GM23248 (cell line): ENCODE data around the gene DNAJC1. TPM values are rescaled to one million over a fixed set of nuclear protein-coding genes. Genes with fewer than 3 reads are reported as not detected.

ENCODE experiments used
- DNase-seq: peaks from one replicate; pipeline ENCODE4 v3.0.0-alpha.2; 2015
- H2AFZ ChIP-seq: fragments of 200-600 bp; sonication (generic); 2 replicates; pipeline ENCODE4 v1.6.1; 2016; ENCODE audit warnings: antibody characterized with exemption
- H3F3A ChIP-seq: fragments of 200-600 bp; sonication (generic); 2 replicates; pipeline ENCODE4 v1.6.1; 2016; ENCODE audit warnings: mild to moderate bottlenecking, antibody characterized with exemption, mixed run types; ENCODE audit not compliant: insufficient read depth
- H3K27ac ChIP-seq: fragments of 200-600 bp; sonication (generic); 2 replicates; pipeline ENCODE4 v1.5.1; 2016; ENCODE audit warnings: mild to moderate bottlenecking
- H3K27me3 ChIP-seq: fragments of 200-600 bp; sonication (generic); replicated peaks from 2 replicates; pipeline ENCODE4 v1.6.1; 2016; ENCODE audit warnings: mild to moderate bottlenecking; ENCODE audit not compliant: insufficient read depth
- H3K36me3 ChIP-seq: fragments of 200-600 bp; sonication (generic); 2 replicates; pipeline ENCODE4 v1.6.1; 2016; ENCODE audit warnings: low read depth, mild to moderate bottlenecking
- H3K4me1 ChIP-seq: fragments of 200-600 bp; sonication (generic); 2 replicates; pipeline ENCODE4 v1.6.1; 2016; ENCODE audit warnings: mild to moderate bottlenecking; ENCODE audit not compliant: insufficient read depth
- H3K4me2 ChIP-seq: fragments of 200-600 bp; sonication (generic); one replicate; pipeline ENCODE4 v1.6.1; 2016; ENCODE audit warnings: mild to moderate bottlenecking; ENCODE audit not compliant: unreplicated experiment
- H3K4me3 ChIP-seq: fragments of 200-600 bp; sonication (generic); 2 replicates; pipeline ENCODE4 v1.5.1; 2016; ENCODE audit warnings: mild to moderate bottlenecking
- H3K79me2 ChIP-seq: fragments of 200-600 bp; sonication (generic); 2 replicates; pipeline ENCODE4 v1.6.1; 2016; ENCODE audit warnings: mild to moderate bottlenecking; ENCODE audit not compliant: insufficient read depth
- H3K9ac ChIP-seq: fragments of 200-600 bp; sonication (generic); 2 replicates; pipeline ENCODE4 v1.6.1; 2016; ENCODE audit warnings: mild to moderate bottlenecking
- H3K9me2 ChIP-seq: fragments of 200-600 bp; sonication (generic); 2 replicates; pipeline ENCODE4 v1.6.1; 2016; ENCODE audit warnings: mixed run types, mild to moderate bottlenecking, moderate library complexity; ENCODE audit not compliant: insufficient read depth
- H3K9me3 ChIP-seq: fragments of 200-600 bp; sonication (generic); one replicate; pipeline ENCODE4 v1.6.1; 2017; ENCODE audit warnings: low read depth
- H4K20me1 ChIP-seq: fragments of 200-600 bp; sonication (generic); 2 replicates; pipeline ENCODE4 v1.6.0; 2016; ENCODE audit not compliant: insufficient read depth
- EZH2 ChIP-seq: fragments of 200-600 bp; sonication (generic); IDR thresholded peaks from 2 replicates; pipeline ENCODE4 v1.6.1; 2018; ENCODE audit warnings: antibody characterized with exemption, mild to moderate bottlenecking; ENCODE audit not compliant: insufficient read depth, poor library complexity, severe bottlenecking
- EZH2phosphoT487 ChIP-seq: fragments of 200-600 bp; sonication (generic); IDR thresholded peaks from 2 replicates; pipeline ENCODE4 v1.6.1; 2018; ENCODE audit warnings: antibody characterized with exemption, moderate library complexity, mild to moderate bottlenecking, low read depth; ENCODE audit not compliant: insufficient read depth
- WGBS, 2 experiments: methylation state at CpG; one replicate each; pipeline ENCODE4 v1.1.6; 2015 to 2017; ENCODE audit warnings: low lambda C conversion rate in 2 of 2, low coverage in 1 of 2; ENCODE audit errors: missing lambda C conversion rate in 2 of 2; 5-methylcytosine and 5-hydroxymethylcytosine counted together
- in situ Hi-C: fragments of 300-500 bp; cut with MboI; formaldehyde crosslinking; loops from 2 replicates; pipeline ENCODE4 v1.15.0; 2020
- polyA plus RNA-seq: library from polyadenylated mRNA; unstranded; fragments of >200 nt; fragmentation: Nextera tagmentation; extraction: Ambion mirVana; gene quantifications from 2 replicates; pipeline ENCODE4 v1.2.1, GENCODE V29; 2016
- total RNA-seq: library from RNA; depleted of rRNA; stranded (reverse); fragments of >200 nt; shearing (Covaris generic); gene quantifications from 2 replicates; pipeline ENCODE4 v1.2.3, GENCODE V29; 2014

The DNAJC1 gene
- total and polyA plus RNA-seq, 2 experiments from 2014 or later = 50.9 to 63.9 TPM

GRCh38 chr10:21944727-21945386, 58.7 kb downstream of the DNAJC1 start:
- no peaks in the 10 kb centered on the region for H3K36me3 ChIP-seq
- no peaks in the 10 kb centered on the region for H3K27me3 ChIP-seq
- 0 out of 2 replicates have a peak, but pooled peaks cover 11% of the 10 kb centered on the region for H3K4me1 ChIP-seq
- no peaks in the 10 kb centered on the region for H4K20me1 ChIP-seq
- no peaks in the 10 kb centered on the region for H3K9me3 ChIP-seq
- TF ChIP-seq EZH2phosphoT487 = no peak
- TF ChIP-seq EZH2 = no peak
- DNase-seq = peak; percentile 17
- in situ Hi-C loops = loop anchor here (25.0 kb wide), 1 partner anchor 408 kb away; the partner anchor contains the start of genes MLLT10 and SKIDA1
- H3F3A ChIP-seq = 0 out of 2 replicates have a peak, but pooled peaks cover 7% of the 10 kb centered on the region
- WGBS, 2 experiments = 31 to 42% methylated on average over 2 of the region's 2 CpGs
- peak overlapping the region; percentile 2 for H3K4me2 ChIP-seq
- H3K27ac ChIP-seq = no peak overlapping the region
- H3K9me2 ChIP-seq = no peaks in the 10 kb centered on the region
- peaks cover 88% of the 10 kb centered on the region for H3K79me2 ChIP-seq
- no peak overlapping the region for H3K9ac ChIP-seq
- H2AFZ ChIP-seq = no peak overlapping the region
- H3K4me3 ChIP-seq = no peak overlapping the region

DNA sequence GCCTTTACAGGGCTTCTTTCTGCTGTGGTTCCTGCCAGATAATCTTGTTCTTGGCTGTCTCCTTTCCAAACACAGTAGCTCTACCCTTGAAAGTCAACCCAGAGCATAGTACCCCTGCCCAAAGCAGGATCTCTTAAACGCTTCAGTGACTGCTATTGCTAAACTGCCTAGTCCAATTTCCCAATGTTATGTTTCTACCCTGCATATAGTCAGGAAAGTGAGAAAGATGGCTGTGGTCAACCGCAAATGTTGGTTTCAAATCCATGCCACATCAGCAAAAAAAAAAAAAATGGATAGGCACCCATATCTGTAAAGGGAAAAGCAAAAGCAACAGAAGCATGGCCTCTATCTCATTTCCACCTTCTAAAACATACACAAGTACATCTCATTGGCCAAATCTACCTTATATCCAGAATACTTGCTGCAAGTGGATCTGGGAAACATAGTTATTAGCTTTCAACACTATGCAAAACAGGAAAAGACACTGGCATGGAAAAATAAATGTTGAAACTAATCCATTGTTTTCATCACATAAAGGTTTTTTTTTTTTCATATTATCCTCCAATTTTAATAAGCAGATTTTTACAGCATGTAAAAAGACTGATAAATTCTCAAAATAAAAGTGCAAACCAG, 59.8 kb downstream of the DNAJC1 start:
- DNase-seq = no peak
- Histone ChIP-seq H3K9ac (no peak overlapping the region), H3K79me2 (peaks cover 91% of the 10 kb centered on the region), H3K4me1 (0 out of 2 replicates have a peak, but pooled peaks cover 11% of the 10 kb centered on the region), H3F3A (0 out of 2 replicates have a peak, but pooled peaks cover 7% of the 10 kb centered on the region), H3K4me2 (no peak overlapping the region), H3K27ac (no peak overlapping the region), H2AFZ (no peak overlapping the region), H3K9me2 (no peaks in the 10 kb centered on the region), H3K36me3 (no peaks in the 10 kb centered on the region), H3K9me3 (no peaks in the 10 kb centered on the region), H3K27me3 (no peaks in the 10 kb centered on the region), H4K20me1 (no peaks in the 10 kb centered on the region), H3K4me3 (no peak overlapping the region)
- 79 to 95% methylated on average over 2 of the region's 2 CpGs for WGBS, 2 experiments
- in situ Hi-C loops = loop anchor here (25.0 kb wide), 1 partner anchor 406 kb away; the partner anchor contains the start of genes MLLT10 and SKIDA1
- no peak for TF ChIP-seq EZH2phosphoT487
- no peak for TF ChIP-seq EZH2

- no peaks in the 10 kb centered on the region for H3K4me1 ChIP-seq
- H3K4me2 ChIP-seq = no peak overlapping the region
- H3K9me3 ChIP-seq = peaks cover 3% of the 10 kb centered on the region
- TF ChIP-seq EZH2 (no peak), EZH2phosphoT487 (no peak)
- WGBS, 2 experiments = 97% methylated on average over 1 of the region's 1 CpG
- H4K20me1 ChIP-seq = no peaks in the 10 kb centered on the region
- H3F3A ChIP-seq = no peaks in the 10 kb centered on the region
- in situ Hi-C loops = loop anchor here (25.0 kb wide), 1 partner anchor 398 kb away; the partner anchor contains the start of genes MLLT10 and SKIDA1
- H3K27ac ChIP-seq = no peak overlapping the region
- no peaks in the 10 kb centered on the region for H3K27me3 ChIP-seq
- peaks cover 94% of the 10 kb centered on the region for H3K79me2 ChIP-seq
- DNase-seq = no peak
- no peak overlapping the region for H2AFZ ChIP-seq
- no peak overlapping the region for H3K4me3 ChIP-seq
- no peaks in the 10 kb centered on the region for H3K9me2 ChIP-seq
- H3K36me3 ChIP-seq = no peaks in the 10 kb centered on the region
- H3K9ac ChIP-seq = no peak overlapping the region
Measured at GRCh38 chr10:21935439-21936023, 68.0 kb downstream of the DNAJC1 start.

DNA sequence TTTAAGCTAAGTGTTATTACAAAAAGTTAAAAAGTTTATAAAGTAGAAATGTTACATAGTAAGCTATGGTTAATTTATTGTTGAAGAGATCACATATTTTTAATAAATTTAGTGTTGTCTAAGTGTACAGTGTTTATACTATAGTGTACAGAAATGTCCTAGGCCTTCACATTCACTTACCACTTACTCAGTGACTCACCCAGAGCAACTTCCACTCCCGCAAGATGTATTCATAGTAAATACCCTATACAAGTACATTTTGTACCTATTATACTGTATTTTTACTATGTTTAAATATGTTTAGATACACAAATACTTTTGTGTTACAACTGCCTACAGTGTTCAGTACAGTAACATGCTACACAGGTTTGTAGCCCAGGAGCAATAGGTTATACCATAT, 69.2 kb downstream of the DNAJC1 start:
- Histone ChIP-seq H2AFZ (no peak overlapping the region), H3K4me1 (peaks cover 1% of the 10 kb centered on the region; the same call in 1 of the 2 replicates), H3F3A (no peaks in the 10 kb centered on the region), H3K27me3 (no peaks in the 10 kb centered on the region), H3K9me3 (peaks cover 3% of the 10 kb centered on the region), H4K20me1 (no peaks in the 10 kb centered on the region), H3K9ac (no peak overlapping the region), H3K27ac (no peak overlapping the region), H3K36me3 (no peaks in the 10 kb centered on the region), H3K79me2 (peaks cover 93% of the 10 kb centered on the region), H3K4me3 (no peak overlapping the region), H3K4me2 (no peak overlapping the region), H3K9me2 (no peaks in the 10 kb centered on the region)
- 92 to 100% methylated on average over 1 of the region's 1 CpG for WGBS, 2 experiments
- DNase-seq = no peak
- no peak for TF ChIP-seq EZH2
- in situ Hi-C loops = loop anchor here (25.0 kb wide), 1 partner anchor 397 kb away; the partner anchor contains the start of genes MLLT10 and SKIDA1
